Cardiac muscle cell (in vitro differentiated cells and primary cell): Measurements from ENCODE around the gene DNAJC3. TPM values are rescaled to one million over a fixed set of nuclear protein-coding genes. Genes with fewer than 3 reads are reported as not detected.
A peak's percentile ranks its signal among the peaks of the same experiment; 100 is the strongest.

Experiments
- DNase-seq, 2 donors: peaks; one replicate each; pipeline versions ENCODE4 v3.0.0 to v3.0.0-alpha.2; 2010 to 2017; ENCODE audit warnings: low read depth in 1 of 2, low spot score in 1 of 2
- H3K27ac ChIP-seq: fragments of 200-600 bp; sonication (generic); 2 replicates; pipeline ENCODE4 v1.5.1; 2016
- H3K27me3 ChIP-seq: fragments of 200-600 bp; sonication (generic); 2 replicates; pipeline ENCODE4 v1.6.0; 2016; ENCODE audit warnings: control low read depth
- H3K36me3 ChIP-seq: fragments of 200-600 bp; sonication (generic); 2 replicates; pipeline ENCODE4 v1.5.1; 2016; ENCODE audit warnings: control low read depth
- H3K4me1 ChIP-seq: fragments of 200-600 bp; sonication (generic); 2 replicates; pipeline ENCODE4 v1.8.1; 2017; ENCODE audit warnings: low read depth, mild to moderate bottlenecking, mixed run types
- H3K4me3 ChIP-seq: fragments of 200-600 bp; sonication (generic); 2 replicates; pipeline ENCODE4 v1.5.1; 2016; ENCODE audit warnings: mild to moderate bottlenecking
- H3K9me3 ChIP-seq: fragments of 200-600 bp; sonication (generic); 2 replicates; pipeline ENCODE4 v1.5.1; 2017; ENCODE audit warnings: low read depth, mild to moderate bottlenecking, control low read depth
- polyA plus RNA-seq: library from polyadenylated mRNA; unstranded; fragments of >200 nt; fragmentation: Nextera tagmentation; extraction: Ambion mirVana; gene quantifications from 2 replicates; pipeline ENCODE4 v1.2.1, GENCODE V29; 2016
- total RNA-seq: library from RNA; depleted of rRNA; stranded (reverse); fragments of >200 nt; gene quantifications from 2 replicates; pipeline ENCODE4 v1.2.3, GENCODE V29; 2016
- TF ChIP-seq, protein P1 (sequence below): IDR thresholded peaks from 2 replicates; pipeline ENCODE4 v1.5.1; 2012; ENCODE audit warnings: low read depth, mild to moderate bottlenecking, low read length

The DNAJC3 gene
- total and polyA plus RNA-seq, 2 experiments from 2014 or later, result 13.6 to 15.3 TPM

- DNase-seq, result no peak
- Histone ChIP-seq H3K27me3 (no peaks in the 10 kb centered on the region), H3K36me3 (peaks cover 28% of the 10 kb centered on the region), H3K9me3 (no peaks in the 10 kb centered on the region), H3K4me3 (no peak overlapping the region), H3K4me1 (no peaks in the 10 kb centered on the region), H3K27ac (no peak overlapping the region)
- TF ChIP-seq, protein P1, sequence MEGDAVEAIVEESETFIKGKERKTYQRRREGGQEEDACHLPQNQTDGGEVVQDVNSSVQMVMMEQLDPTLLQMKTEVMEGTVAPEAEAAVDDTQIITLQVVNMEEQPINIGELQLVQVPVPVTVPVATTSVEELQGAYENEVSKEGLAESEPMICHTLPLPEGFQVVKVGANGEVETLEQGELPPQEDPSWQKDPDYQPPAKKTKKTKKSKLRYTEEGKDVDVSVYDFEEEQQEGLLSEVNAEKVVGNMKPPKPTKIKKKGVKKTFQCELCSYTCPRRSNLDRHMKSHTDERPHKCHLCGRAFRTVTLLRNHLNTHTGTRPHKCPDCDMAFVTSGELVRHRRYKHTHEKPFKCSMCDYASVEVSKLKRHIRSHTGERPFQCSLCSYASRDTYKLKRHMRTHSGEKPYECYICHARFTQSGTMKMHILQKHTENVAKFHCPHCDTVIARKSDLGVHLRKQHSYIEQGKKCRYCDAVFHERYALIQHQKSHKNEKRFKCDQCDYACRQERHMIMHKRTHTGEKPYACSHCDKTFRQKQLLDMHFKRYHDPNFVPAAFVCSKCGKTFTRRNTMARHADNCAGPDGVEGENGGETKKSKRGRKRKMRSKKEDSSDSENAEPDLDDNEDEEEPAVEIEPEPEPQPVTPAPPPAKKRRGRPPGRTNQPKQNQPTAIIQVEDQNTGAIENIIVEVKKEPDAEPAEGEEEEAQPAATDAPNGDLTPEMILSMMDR, result no peak
Measured at GRCh38 chr13:95636853-95637252, 40.1 kb upstream of the DNAJC3 start.

DNA sequence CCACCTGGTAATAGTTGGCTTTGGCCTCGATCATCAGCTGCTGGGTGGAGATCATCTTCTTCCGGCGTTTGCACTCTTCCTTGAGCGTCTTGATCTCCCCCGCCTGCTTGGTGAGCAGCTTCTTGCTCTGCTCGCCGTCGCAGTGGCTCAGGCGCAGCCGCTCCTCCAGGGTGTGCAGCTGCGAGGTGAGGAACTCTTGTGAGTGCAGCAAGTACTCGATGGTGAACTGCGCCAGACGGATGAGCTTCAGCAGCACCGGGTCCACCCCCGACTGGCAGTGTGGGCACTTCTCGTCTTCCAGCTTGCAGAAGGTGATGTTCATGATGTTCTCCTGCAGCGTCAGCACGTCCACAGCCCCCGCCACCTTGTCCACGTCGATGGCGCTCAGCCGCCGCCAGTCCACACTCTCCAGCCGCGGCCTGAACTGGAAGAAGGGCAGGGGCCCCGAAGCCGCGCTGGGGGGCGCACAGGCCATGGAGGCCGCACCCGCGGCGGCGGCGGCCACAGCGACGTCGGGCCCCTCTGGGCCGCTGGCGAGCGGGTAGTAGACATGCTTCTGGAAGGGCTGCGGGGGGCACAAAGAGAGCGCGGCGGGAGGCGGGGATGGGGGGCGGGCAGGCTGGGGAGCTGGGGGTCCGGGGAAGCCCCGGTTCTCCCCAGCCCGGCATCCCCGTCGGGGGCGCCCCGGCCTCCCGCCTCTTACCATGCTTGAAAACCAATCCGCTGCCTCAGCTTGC, 35.5 kb upstream of the DNAJC3 start:
- peaks cover 14% of the 10 kb centered on the region for H3K36me3 ChIP-seq
- H3K4me3 ChIP-seq, result peak overlapping the region; percentile 7
- peaks cover 10% of the 10 kb centered on the region for H3K4me1 ChIP-seq
- H3K9me3 ChIP-seq, result no peaks in the 10 kb centered on the region
- peak in 1 of 2 donors; percentile 52 for DNase-seq
- no peak overlapping the region for H3K27ac ChIP-seq
- TF ChIP-seq, protein P1, result no peak
- H3K27me3 ChIP-seq, result no peaks in the 10 kb centered on the region

DNA sequence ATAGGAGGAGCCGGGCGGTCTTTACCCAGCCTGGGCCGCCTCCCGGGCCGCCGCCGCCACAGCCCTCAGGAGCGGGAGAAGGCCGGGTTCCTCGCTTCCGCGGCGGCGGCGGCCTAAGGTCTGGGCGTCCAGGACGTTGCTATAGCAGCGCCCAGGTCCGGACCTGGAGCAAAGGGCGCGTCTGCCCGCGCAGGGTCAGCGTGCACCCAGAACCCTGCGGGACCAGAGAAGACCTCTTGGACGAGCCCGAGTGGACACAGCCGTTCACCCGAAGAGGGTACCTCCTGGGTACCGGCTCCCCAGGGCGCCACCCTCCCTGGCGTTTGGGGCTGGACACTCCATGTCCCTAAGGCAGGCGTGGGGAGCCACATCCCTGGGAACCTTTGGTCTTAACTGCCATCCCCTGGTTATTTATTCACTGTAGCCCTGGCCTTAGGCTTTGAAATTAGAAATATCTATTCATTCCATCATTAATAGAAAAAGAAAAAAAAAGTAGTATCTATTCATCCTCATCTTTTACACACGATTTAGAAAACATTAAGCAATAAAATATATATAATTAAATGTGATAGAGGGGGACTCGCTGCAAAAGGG, 34.8 kb upstream of the DNAJC3 start:
- Histone ChIP-seq H3K36me3 (peaks cover 11% of the 10 kb centered on the region), H3K27me3 (no peaks in the 10 kb centered on the region), H3K4me1 (peaks cover 10% of the 10 kb centered on the region), H3K27ac (no peak overlapping the region), H3K4me3 (peak overlapping the region; percentile 7), H3K9me3 (no peaks in the 10 kb centered on the region)
- TF ChIP-seq, protein P1, result no peak
- peak; percentile 32 to 73 for DNase-seq

DNA sequence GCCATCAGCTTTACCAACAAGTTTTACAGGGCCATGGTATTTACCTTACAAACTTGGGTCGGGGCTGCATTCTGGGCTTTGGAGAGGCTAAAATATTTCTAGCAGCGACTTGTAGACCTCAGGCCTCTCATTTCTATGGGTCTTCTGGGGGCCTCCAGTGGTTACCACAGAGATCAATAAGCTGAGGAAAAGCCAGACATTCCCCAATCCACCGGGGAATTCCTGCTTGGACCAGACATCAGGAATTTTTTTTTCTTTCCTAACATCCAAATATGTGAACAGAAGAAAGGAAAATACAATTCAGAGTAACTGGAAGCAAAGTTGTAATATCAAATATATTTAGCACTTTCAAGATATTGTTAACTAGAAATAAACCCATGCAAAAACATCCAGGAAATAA, 33.9 kb upstream of the DNAJC3 start:
- Histone ChIP-seq H3K36me3 (peaks cover 11% of the 10 kb centered on the region), H3K27me3 (no peaks in the 10 kb centered on the region), H3K4me1 (peaks cover 10% of the 10 kb centered on the region), H3K9me3 (no peaks in the 10 kb centered on the region), H3K27ac (no peak overlapping the region), H3K4me3 (peak overlapping the region; percentile 47)
- TF ChIP-seq, protein P1, result no peak
- no peak for DNase-seq

GRCh38 chr13:95643571-95643935, 33.4 kb upstream of the DNAJC3 start:
- H3K9me3 ChIP-seq, result no peaks in the 10 kb centered on the region
- peaks cover 10% of the 10 kb centered on the region for H3K4me1 ChIP-seq
- peak; percentile 37 to 49 for DNase-seq
- H3K4me3 ChIP-seq, result peak overlapping the region; percentile 47
- peaks cover 6% of the 10 kb centered on the region for H3K36me3 ChIP-seq
- H3K27me3 ChIP-seq, result no peaks in the 10 kb centered on the region
- H3K27ac ChIP-seq, result peak overlapping the region; percentile 24
- TF ChIP-seq, protein P1, result no peak
